Endothelial cell of umbilical vein (primary cell): ENCODE results near the gene PFN2. TPM values are rescaled to one million over a fixed set of nuclear protein-coding genes. Genes with fewer than 3 reads are reported as not detected.

Experiments
- Bru-seq: library from RNA; stranded (reverse); fragments of 400-500 nt; gene quantifications from one replicate; lab custom pipeline; 2021; lab: Mats Ljungman, UMichigan
- BruChase-seq, 2 experiments: library from RNA; stranded (reverse); fragments of 400-500 nt; gene quantifications; one replicate each; lab custom pipeline; 2021; lab: Mats Ljungman, UMichigan
- BruUV-seq: library from RNA; stranded (reverse); fragments of 400-500 nt; replicated peaks from 2 replicates; lab custom pipeline; 2021; lab: Mats Ljungman, UMichigan
- CTCF ChIA-PET: fragments of 300-600, 350-600 bp; sonication (Branson Sonifier 250); formaldehyde crosslinking; loops from one replicate; lab custom pipeline; 2021; ENCODE audit warnings: antibody characterized with exemption, inconsistent platforms; lab: Charles Lee
- POLR2A ChIA-PET: fragments of 300-600, 350-600 bp; sonication (Branson Sonifier 250); formaldehyde crosslinking; loops from one replicate; lab custom pipeline; 2021; ENCODE audit warnings: antibody characterized with exemption, inconsistent platforms; lab: Charles Lee
- DNase-seq: peaks from one replicate; pipeline ENCODE4 v3.0.0-alpha.2; 2011; ENCODE audit warnings: low read depth, low spot score
- FAIRE-seq: peaks from 2 replicates; lab custom pipeline; 2011; peaks lifted over from hg19 to GRCh38; lab: Jason Lieb, UNC
- H2AFZ ChIP-seq: 2 replicates; pipeline ENCODE4 v1.6.0; 2012; ENCODE audit warnings: low read depth, low read length, control low read depth, inconsistent platforms
- H3K27ac ChIP-seq: 2 replicates; pipeline ENCODE4 v1.5.1; 2011; ENCODE audit warnings: low read depth, mild to moderate bottlenecking, control low read depth, low read length, moderate library complexity; ENCODE audit not compliant: insufficient read depth
- H3K27me3 ChIP-seq, 2 experiments: 2 replicates each; pipeline versions ENCODE4 v1.6.0 to v1.6.1; 2011; ENCODE audit warnings: low read length in 2 of 2, mixed read lengths in 1 of 2; ENCODE audit not compliant: control insufficient read depth in 2 of 2, insufficient read depth in 2 of 2
- H3K36me3 ChIP-seq, 2 experiments: 2 replicates in 1 of 2; 3 replicates in 1 of 2; pipeline ENCODE4 v1.5.1; 2011; ENCODE audit warnings: low read length in 2 of 2, mild to moderate bottlenecking in 1 of 2, moderate library complexity in 1 of 2; ENCODE audit not compliant: control insufficient read depth in 2 of 2, insufficient read depth in 2 of 2; ENCODE audit errors: extremely low read depth in 1 of 2
- H3K4me1 ChIP-seq: 3 replicates; pipeline ENCODE4 v1.5.1; 2011; ENCODE audit warnings: mild to moderate bottlenecking, low read length; ENCODE audit not compliant: control insufficient read depth, insufficient read depth; ENCODE audit errors: extremely low read depth
- H3K4me2 ChIP-seq: 2 replicates; pipeline ENCODE4 v1.6.1; 2011; ENCODE audit warnings: low read length, control low read depth, mixed read lengths; ENCODE audit not compliant: insufficient read depth
- H3K4me3 ChIP-seq, 3 experiments: fragments of 200-600 bp in 1 of 3; sonication (generic), shearing (Covaris generic) in 1 of 3; replicated peaks in 1 of 3; 2 replicates each; pipeline ENCODE4 v1.5.1; 2011 to 2016; ENCODE audit warnings: control low read depth in 3 of 3, low read length in 3 of 3, mild to moderate bottlenecking in 2 of 3, inconsistent platforms in 1 of 3, low read depth in 1 of 3, moderate library complexity in 1 of 3; ENCODE audit not compliant: insufficient read depth in 1 of 3
- H3K79me2 ChIP-seq: 2 replicates; pipeline ENCODE4 v1.6.0; 2012; ENCODE audit warnings: low read length, inconsistent platforms; ENCODE audit not compliant: control insufficient read depth, insufficient read depth
- H3K9ac ChIP-seq: replicated peaks from 2 replicates; pipeline ENCODE3; 2011; ENCODE audit warnings: low read length, control low read depth; ENCODE audit not compliant: insufficient read depth; ENCODE audit errors: extremely low read depth
- H3K9me1 ChIP-seq: replicated peaks from 3 replicates; pipeline ENCODE4 v1.6.0; 2011; ENCODE audit warnings: mild to moderate bottlenecking, low read length; ENCODE audit not compliant: control insufficient read depth, insufficient read depth; ENCODE audit errors: extremely low read depth
- H3K9me3 ChIP-seq: replicated peaks from 2 replicates; pipeline ENCODE4 v1.5.1; 2012; ENCODE audit warnings: low read length, inconsistent platforms; ENCODE audit not compliant: control insufficient read depth, insufficient read depth
- H4K20me1 ChIP-seq: replicated peaks from 2 replicates; pipeline ENCODE3; 2011; ENCODE audit warnings: mild to moderate bottlenecking, low read length; ENCODE audit not compliant: control insufficient read depth, insufficient read depth; ENCODE audit errors: extremely low read depth
- EZH2 ChIP-seq: IDR thresholded peaks from 2 replicates; pipeline ENCODE4 v1.6.1; 2012; ENCODE audit warnings: borderline replicate concordance, low read depth, mild to moderate bottlenecking, moderate library complexity, low read length, inconsistent platforms; ENCODE audit not compliant: severe bottlenecking
- FOS ChIP-seq: IDR thresholded peaks from 2 replicates; pipeline ENCODE4 v1.6.1; 2011; ENCODE audit warnings: mild to moderate bottlenecking, low read length, moderate library complexity, borderline replicate concordance; ENCODE audit not compliant: insufficient read depth
- GATA2 ChIP-seq: IDR thresholded peaks from 2 replicates; pipeline ENCODE4 v1.7.0; 2011; ENCODE audit warnings: low read depth, mild to moderate bottlenecking, moderate library complexity, mixed read lengths, low read length; ENCODE audit not compliant: insufficient read length, insufficient read depth
- JUN ChIP-seq: IDR thresholded peaks from 2 replicates; pipeline ENCODE4 v1.6.1; 2011; ENCODE audit warnings: borderline replicate concordance, low read depth; ENCODE audit not compliant: insufficient read length, insufficient read depth
- MYC ChIP-seq: IDR thresholded peaks from one replicate; pipeline ENCODE4 v1.6.1; 2011; ENCODE audit warnings: mild to moderate bottlenecking, low read depth, low read length
- POLR2A ChIP-seq: IDR thresholded peaks from 2 replicates; pipeline ENCODE4 v1.6.1; 2012; ENCODE audit warnings: low read depth, mild to moderate bottlenecking, control low read depth, low read length
- POLR2AphosphoS5 ChIP-seq: IDR thresholded peaks from 2 replicates; pipeline ENCODE4 v1.6.1; 2012; ENCODE audit warnings: low read depth, mild to moderate bottlenecking, control low read depth, low read length, moderate library complexity; ENCODE audit not compliant: insufficient read depth
- dilution Hi-C: fragments of 300-500 bp; cut with MboI; formaldehyde crosslinking; loops from one replicate; pipeline ENCODE4 v1.15.0; 2019; ENCODE audit warnings: low sequenced_read_pairs; ENCODE audit not compliant: extremely low pct_ligation_motif_present
- intact Hi-C: fragments of 100-400 bp; cut with micrococcal nuclease; formaldehyde crosslinking; loops from one replicate; pipeline ENCODE4 v1.10.0; 2022
- long read RNA-seq: library from polyadenylated mRNA; stranded (forward); transcript quantifications from one replicate; pipeline ENCODE4 v2.0.0, GENCODE V29; 2021
- polyA minus RNA-seq, 3 experiments: library from RNA; depleted of rRNA, polyadenylated mRNA; stranded (reverse); fragments of >200 nt; gene quantifications; 1 replicate in 1 of 3; 2 replicates in 2 of 3; pipeline ENCODE4 v1.2.3, GENCODE V29; 2011
- polyA plus RNA-seq, 4 experiments: library from polyadenylated mRNA; depleted of rRNA in 3 of 4; stranded (reverse) in 3 of 4; unstranded in 1 of 4; fragments of >200 nt; gene quantifications; 2 replicates each; pipeline versions ENCODE4 v1.2.1 to v1.2.3, GENCODE V29; 2011 to 2012; ENCODE audit warnings: missing spikeins in 1 of 4
- total RNA-seq: library from RNA; stranded (reverse); gene quantifications from 2 replicates; pipeline ENCODE4 v1.2.3, GENCODE V29; 2021
- TF ChIP-seq, protein P1 (sequence below), 2 donors: IDR thresholded peaks; 1 replicate in 1 of 2; 2 replicates in 1 of 2; pipeline ENCODE4 v1.5.1; 2011; ENCODE audit warnings: low read length in 2 of 2, mild to moderate bottlenecking in 2 of 2, moderate library complexity in 2 of 2, control low read depth in 1 of 2, inconsistent platforms in 1 of 2, low read depth in 1 of 2; ENCODE audit not compliant: insufficient read depth in 1 of 2; ENCODE audit errors: extremely low read depth in 1 of 2
- TF ChIP-seq, protein P2 (sequence below): IDR thresholded peaks from 2 replicates; pipeline ENCODE4 v1.6.1; 2011; ENCODE audit not compliant: insufficient read depth, insufficient read length

The PFN2 gene, protein sequence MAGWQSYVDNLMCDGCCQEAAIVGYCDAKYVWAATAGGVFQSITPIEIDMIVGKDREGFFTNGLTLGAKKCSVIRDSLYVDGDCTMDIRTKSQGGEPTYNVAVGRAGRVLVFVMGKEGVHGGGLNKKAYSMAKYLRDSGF
- total RNA-seq (97.1 and 124 TPM in 2 replicates), polyA plus RNA-seq (143 and 165 TPM in 2 replicates), polyA minus RNA-seq (121 and 128 TPM in 2 replicates), Bru-seq, nascent RNA (percentile 50 among the genes with signal in this experiment), BruChase-seq, experiment 1, labeled RNA remaining after a 6-hour chase (percentile 61 among the genes with signal in this experiment), BruChase-seq, experiment 2, labeled RNA remaining after a 2-hour chase (percentile 57 among the genes with signal in this experiment)
- 166 and 169 TPM in 2 replicates for polyA plus RNA-seq (2011; cell fraction: cytosol; rRNA removed)
- polyA plus RNA-seq (2011; cell fraction: nucleus; rRNA removed): 76.0 and 117 TPM in 2 replicates
- 99.1 and 150 TPM in 2 replicates for polyA plus RNA-seq (2012)
- 15.4 TPM for polyA minus RNA-seq (2011; cell fraction: cytosol; rRNA and poly(A)+ RNA removed)
- 60.0 and 95.9 TPM in 2 replicates for polyA minus RNA-seq (2011; cell fraction: nucleus; rRNA and poly(A)+ RNA removed)
- long read RNA-seq, transcript PFN2-201 (3 exons, 2,261 nt): minor isoform, 49 of 298 reads
- long read RNA-seq, transcript PFN2-203 (3 exons, 1,780 nt): major isoform, 224 of 298 reads
- long read RNA-seq, partial matches to known transcripts: 3 of 298 reads
- long read RNA-seq, other reads (novel, unspliced or antisense): 17 of 298 reads

DNA sequence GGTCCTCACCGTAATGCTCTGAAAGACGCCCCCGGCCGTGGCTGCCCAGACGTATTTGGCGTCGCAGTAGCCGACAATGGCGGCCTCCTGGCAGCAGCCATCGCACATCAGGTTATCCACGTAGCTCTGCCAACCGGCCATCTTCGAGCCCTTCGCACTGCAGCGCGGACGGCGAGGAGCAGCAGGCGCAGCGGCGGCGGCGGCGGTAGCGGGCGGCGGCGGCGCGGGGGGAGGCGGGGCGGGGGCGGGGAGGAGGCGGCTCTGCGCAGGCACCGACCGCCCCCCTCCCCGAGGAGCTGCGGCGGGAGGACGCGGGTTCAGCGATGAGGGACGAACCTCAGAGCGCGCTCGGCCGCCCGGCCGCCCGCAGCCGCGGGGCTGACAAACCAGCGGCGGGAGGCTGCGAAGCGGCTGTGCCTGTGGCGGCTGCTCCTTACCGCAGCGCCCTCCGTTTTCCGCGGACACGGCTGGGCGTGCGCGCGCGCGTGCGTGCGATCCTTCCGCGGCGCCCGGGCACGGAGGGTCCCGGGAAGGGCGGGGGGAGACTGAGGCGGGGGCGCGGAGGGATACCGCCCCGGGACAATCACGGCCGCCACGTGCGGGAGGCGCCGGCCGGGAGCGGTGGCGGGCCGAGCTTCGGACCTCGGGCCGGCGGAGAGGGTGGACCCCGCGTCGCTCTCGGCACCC is at the start of gene PFN2:
Gene PFN2, minus strand, starts transcription at position 180 of the 687 bp plus-strand sequence. Its CDS starts 39 bp downstream, at position 141.
- TF ChIP-seq, protein P1, sequence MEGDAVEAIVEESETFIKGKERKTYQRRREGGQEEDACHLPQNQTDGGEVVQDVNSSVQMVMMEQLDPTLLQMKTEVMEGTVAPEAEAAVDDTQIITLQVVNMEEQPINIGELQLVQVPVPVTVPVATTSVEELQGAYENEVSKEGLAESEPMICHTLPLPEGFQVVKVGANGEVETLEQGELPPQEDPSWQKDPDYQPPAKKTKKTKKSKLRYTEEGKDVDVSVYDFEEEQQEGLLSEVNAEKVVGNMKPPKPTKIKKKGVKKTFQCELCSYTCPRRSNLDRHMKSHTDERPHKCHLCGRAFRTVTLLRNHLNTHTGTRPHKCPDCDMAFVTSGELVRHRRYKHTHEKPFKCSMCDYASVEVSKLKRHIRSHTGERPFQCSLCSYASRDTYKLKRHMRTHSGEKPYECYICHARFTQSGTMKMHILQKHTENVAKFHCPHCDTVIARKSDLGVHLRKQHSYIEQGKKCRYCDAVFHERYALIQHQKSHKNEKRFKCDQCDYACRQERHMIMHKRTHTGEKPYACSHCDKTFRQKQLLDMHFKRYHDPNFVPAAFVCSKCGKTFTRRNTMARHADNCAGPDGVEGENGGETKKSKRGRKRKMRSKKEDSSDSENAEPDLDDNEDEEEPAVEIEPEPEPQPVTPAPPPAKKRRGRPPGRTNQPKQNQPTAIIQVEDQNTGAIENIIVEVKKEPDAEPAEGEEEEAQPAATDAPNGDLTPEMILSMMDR (IDR thresholded peaks at IDR 0.05; ENCODE audit: extremely low read depth in 1 of 2, insufficient read depth in 1 of 2, low read depth in 1 of 2, low read length in 2 of 2): no peak
- TF ChIP-seq FOS (no peak), GATA2 (no peak), MYC (no peak), JUN (no peak), POLR2A (peak; percentile 30), POLR2AphosphoS5 (peak; percentile 64), EZH2 (no peak)
- TF ChIP-seq, protein P2, sequence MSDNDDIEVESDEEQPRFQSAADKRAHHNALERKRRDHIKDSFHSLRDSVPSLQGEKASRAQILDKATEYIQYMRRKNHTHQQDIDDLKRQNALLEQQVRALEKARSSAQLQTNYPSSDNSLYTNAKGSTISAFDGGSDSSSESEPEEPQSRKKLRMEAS: no peak
- Histone ChIP-seq H3K4me2 (peak within 1 kb of the TSS; percentile 94), H3K27ac (peak within 1 kb of the TSS; percentile 94), H3K9ac (peak within 1 kb of the TSS; percentile 98), H3K4me1 (peaks cover 27% of the 10 kb centered on the region), H3K4me3 (peak within 1 kb of the TSS; percentile 65 to 92 (median 88)), H2AFZ (peak within 1 kb of the TSS; percentile 88), H3K36me3 (peaks cover 0 to 7% of the 10 kb centered on the region in 2 experiments), H3K9me3 (no peaks in the 10 kb centered on the region), H3K79me2 (peaks cover 44% of the 10 kb centered on the region), H4K20me1 (peaks cover 2% of the 10 kb centered on the region), H3K9me1 (no peaks in the 10 kb centered on the region), H3K27me3 (peaks cover 0 to 3% of the 10 kb centered on the region in 2 experiments)
- ChIA-PET CTCF (interaction anchor here (1.0 to 3.0 kb wide), 7 partner anchors 178 to 793 kb away, joined by 3 to 14 read pairs (median 5); partner anchors contain the start of gene SIAH2), POLR2A (interaction anchor here (1.0 kb wide), 1 partner anchor 9 kb away, joined by 4 read pairs; no protein-coding TSS in a partner anchor)
- DNase-seq (peak; percentile 74), FAIRE-seq (no peak)
- intact Hi-C loops (loop anchor here (1.0 to 10.0 kb wide), 6 partner anchors 34 to 1456 kb away; partner anchors contain the start of genes ERICH6 and RNF13), dilution Hi-C loops (no loop called here)
- no TSS peak for BruUV-seq
